Gastroesophageal sphincter (tissue), 4 donors: ENCODE measurements around the gene GRK5. TPM values are rescaled to one million over a fixed set of nuclear protein-coding genes. Genes with fewer than 3 reads are reported as not detected.

Experiments used
- ATAC-seq: fragments of 150-250 bp; one replicate; pipeline ENCODE4 v1.9.1; 2016; ENCODE audit warnings: mild to moderate bottlenecking, moderate library complexity
- H3K27ac ChIP-seq, 4 donors: fragments of 200-600 bp; sonication (generic) in 3 of 4; 1 replicate in 3 of 4; 2 replicates in 1 of 4; pipeline ENCODE4 v1.5.1; 2016 to 2019
- H3K27me3 ChIP-seq: fragments of 200-600 bp; sonication (generic); one replicate; pipeline ENCODE4 v1.5.1; 2019
- H3K36me3 ChIP-seq, 2 donors: fragments of 200-600 bp; sonication (generic); one replicate each; pipeline ENCODE4 v1.5.1; 2019; ENCODE audit warnings: control low read depth in 1 of 2
- H3K4me1 ChIP-seq, 3 donors: fragments of 200-600 bp; sonication (generic); 1 replicate in 2 of 3; 2 replicates in 1 of 3; pipeline ENCODE4 v1.5.1; 2016 to 2019; ENCODE audit warnings: control low read depth in 2 of 3
- H3K4me3 ChIP-seq, 2 donors: fragments of 200-600 bp; sonication (generic); one replicate each; pipeline ENCODE4 v1.5.1; 2019; ENCODE audit warnings: mild to moderate bottlenecking in 1 of 2, moderate library complexity in 1 of 2
- H3K9me3 ChIP-seq, 3 donors: fragments of 200-600 bp; sonication (generic); one replicate each; pipeline ENCODE4 v1.5.1; 2017 to 2019; ENCODE audit warnings: control low read depth in 2 of 3
- EP300 ChIP-seq: sonication (generic); formaldehyde crosslinking; IDR thresholded peaks from one replicate; pipeline ENCODE4 v1.6.1; 2017; ENCODE audit warnings: antibody characterized with exemption, mild to moderate bottlenecking
- POLR2A ChIP-seq, 2 donors: fragments of 450-650 bp; IDR thresholded peaks; one replicate each; pipeline ENCODE4 v1.6.1; 2017; ENCODE audit warnings: antibody characterized with exemption in 2 of 2, mild to moderate bottlenecking in 2 of 2, moderate library complexity in 1 of 2
- POLR2AphosphoS5 ChIP-seq: sonication (generic); formaldehyde crosslinking; IDR thresholded peaks from one replicate; pipeline ENCODE4 v1.6.1; 2017; ENCODE audit warnings: antibody characterized with exemption
- WGBS, 2 donors: methylation state at CpG; one replicate each; pipeline ENCODE4 v1.1.5; 2018; ENCODE audit warnings: low coverage in 1 of 2; 5-methylcytosine and 5-hydroxymethylcytosine counted together
- total RNA-seq, 4 donors: library from RNA; depleted of rRNA; stranded (reverse); fragments of >200 nt; gene quantifications; one replicate each; pipeline ENCODE4 v1.1.0, GENCODE V29; 2016
- TF ChIP-seq, protein P1 (sequence below), 4 experiments: fragments of 200-600 bp in 2 of 4; fragments of 450-650 bp in 2 of 4; sonication (generic) in 1 of 4; IDR thresholded peaks; one replicate each; pipeline ENCODE4 v1.5.1; 2017 to 2019; ENCODE audit warnings: antibody characterized with exemption in 4 of 4, mild to moderate bottlenecking in 2 of 4, moderate library complexity in 2 of 4

The GRK5 gene
- 10 to 100 TPM; 28.8 to 71.6 (median 47.7) TPM for total RNA-seq

DNA sequence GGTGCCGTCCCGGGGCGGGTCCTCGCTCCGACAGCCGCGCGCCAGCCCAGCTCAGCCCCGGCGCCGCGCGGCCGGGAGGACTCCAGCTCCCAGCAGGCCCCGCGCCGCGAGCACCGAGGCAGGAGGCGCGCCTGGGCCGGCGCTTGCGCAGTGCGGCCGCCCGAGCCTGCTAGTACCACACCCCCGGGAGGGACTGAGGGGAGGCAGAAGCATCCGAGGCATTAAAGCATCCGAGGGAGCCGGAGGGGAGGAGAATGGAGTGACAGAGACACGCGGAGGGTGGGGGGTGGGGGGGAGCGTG, at the start of gene GRK5:
GRK5 (plus strand) TSS at position 206 of the 301 bp plus-strand sequence. CDS start 347 bp downstream, outside the sequence.
- WGBS, 2 donors: no CpG with 5 or more reads among the region's 34 CpGs
- H3K36me3 ChIP-seq: no peaks in the 10 kb centered on the region
- no peak for TF ChIP-seq EP300
- peak; percentile 72 for TF ChIP-seq POLR2AphosphoS5
- peak; percentile 56 to 65 for TF ChIP-seq POLR2A (IDR thresholded peaks at IDR 0.05)
- TF ChIP-seq, protein P1, sequence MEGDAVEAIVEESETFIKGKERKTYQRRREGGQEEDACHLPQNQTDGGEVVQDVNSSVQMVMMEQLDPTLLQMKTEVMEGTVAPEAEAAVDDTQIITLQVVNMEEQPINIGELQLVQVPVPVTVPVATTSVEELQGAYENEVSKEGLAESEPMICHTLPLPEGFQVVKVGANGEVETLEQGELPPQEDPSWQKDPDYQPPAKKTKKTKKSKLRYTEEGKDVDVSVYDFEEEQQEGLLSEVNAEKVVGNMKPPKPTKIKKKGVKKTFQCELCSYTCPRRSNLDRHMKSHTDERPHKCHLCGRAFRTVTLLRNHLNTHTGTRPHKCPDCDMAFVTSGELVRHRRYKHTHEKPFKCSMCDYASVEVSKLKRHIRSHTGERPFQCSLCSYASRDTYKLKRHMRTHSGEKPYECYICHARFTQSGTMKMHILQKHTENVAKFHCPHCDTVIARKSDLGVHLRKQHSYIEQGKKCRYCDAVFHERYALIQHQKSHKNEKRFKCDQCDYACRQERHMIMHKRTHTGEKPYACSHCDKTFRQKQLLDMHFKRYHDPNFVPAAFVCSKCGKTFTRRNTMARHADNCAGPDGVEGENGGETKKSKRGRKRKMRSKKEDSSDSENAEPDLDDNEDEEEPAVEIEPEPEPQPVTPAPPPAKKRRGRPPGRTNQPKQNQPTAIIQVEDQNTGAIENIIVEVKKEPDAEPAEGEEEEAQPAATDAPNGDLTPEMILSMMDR (IDR thresholded peaks at IDR 0.05): no peak
- peaks cover 8 to 54% (median 22%) of the 10 kb centered on the region in 3 donors for H3K4me1 ChIP-seq
- peak within 1 kb of the TSS; percentile 55 to 80 for H3K4me3 ChIP-seq
- H3K27me3 ChIP-seq: no peaks in the 10 kb centered on the region
- peak within 1 kb of the TSS; percentile 83 to 100 (median 98) for H3K27ac ChIP-seq
- H3K9me3 ChIP-seq: no peaks in the 10 kb centered on the region
- peak; percentile 95 for ATAC-seq

DNA sequence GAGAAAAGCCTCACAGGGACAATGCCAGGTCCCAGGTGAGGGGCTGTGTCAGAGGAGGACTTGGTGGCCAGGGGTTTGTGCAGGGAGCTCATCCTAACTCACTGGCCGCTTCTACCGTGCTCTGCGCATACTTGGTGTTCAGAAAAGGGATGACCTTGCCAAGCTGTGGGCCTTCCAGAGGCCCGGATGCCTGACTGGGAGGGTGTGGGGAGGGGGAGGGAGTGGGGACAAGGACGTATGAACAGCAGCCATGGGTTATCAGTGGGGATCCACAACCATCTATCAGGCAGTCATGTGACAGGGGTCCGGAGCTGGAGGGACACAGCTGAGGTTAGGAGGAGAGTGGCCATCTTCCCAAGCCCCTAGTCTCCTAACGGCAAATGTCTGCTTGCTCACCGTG, 48.0 kb upstream of the GRK5 start:
- ATAC-seq: no peak
- WGBS, 2 donors: 72 to 73% methylated on average over 2 to 8 of the region's 8 CpGs
- Histone ChIP-seq H3K27ac (no peak overlapping the region), H3K9me3 (no peaks in the 10 kb centered on the region), H3K4me3 (no peak overlapping the region), H3K27me3 (no peaks in the 10 kb centered on the region), H3K4me1 (peaks cover 0 to 16% (median under 1%) of the 10 kb centered on the region in 3 donors), H3K36me3 (peaks cover 0 to 75% of the 10 kb centered on the region in 2 donors)
- no peak for TF ChIP-seq POLR2A (IDR thresholded peaks at IDR 0.05)
- TF ChIP-seq POLR2AphosphoS5: no peak
- no peak for TF ChIP-seq EP300

DNA sequence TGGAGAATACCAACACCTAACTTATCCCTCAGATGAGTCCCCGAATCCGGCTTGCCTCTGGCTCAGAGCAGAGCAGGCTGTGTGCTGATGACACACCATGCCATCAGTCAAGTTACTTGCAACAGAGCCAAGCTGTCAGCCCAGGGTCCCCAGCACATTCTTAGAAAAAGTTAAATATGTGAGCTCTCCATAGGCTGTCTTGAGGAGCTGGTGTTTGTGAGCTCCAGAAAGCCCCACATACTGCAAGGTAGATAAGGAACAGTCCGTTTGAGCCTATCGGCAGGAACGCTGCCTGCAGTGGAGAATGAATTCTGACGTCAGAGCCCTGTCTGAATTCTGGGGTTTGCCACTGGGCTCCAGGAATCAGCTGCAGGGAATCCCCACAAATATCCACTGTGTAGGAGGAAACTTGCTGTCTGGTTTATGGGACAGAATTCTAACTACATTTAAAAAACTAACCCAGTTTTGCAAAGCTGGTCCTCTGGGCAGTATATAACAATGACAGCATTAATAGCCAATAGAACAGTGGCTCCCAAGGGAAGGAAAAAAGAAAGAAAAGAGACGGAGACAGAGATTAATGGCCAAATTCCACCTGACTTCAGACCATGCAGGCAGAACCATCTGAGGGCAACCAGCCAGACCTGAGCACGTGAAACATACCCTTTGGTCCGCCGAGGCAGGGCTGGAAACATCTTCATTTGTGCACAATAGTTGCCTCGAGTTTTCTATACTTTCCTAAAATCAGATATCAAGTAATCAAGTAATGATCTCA, 45.5 kb upstream of the GRK5 start:
- Histone ChIP-seq H3K36me3 (peaks cover 0 to 50% of the 10 kb centered on the region in 2 donors), H3K4me1 (peaks cover 0 to 36% (median 10%) of the 10 kb centered on the region in 3 donors), H3K9me3 (no peaks in the 10 kb centered on the region), H3K27ac (peak overlapping the region in 3 of 4 donors; percentile 5 to 53 (median 16)), H3K27me3 (no peaks in the 10 kb centered on the region), H3K4me3 (no peak overlapping the region)
- TF ChIP-seq POLR2A (IDR thresholded peaks at IDR 0.05) (no peak), POLR2AphosphoS5 (no peak), EP300 (no peak)
- TF ChIP-seq, protein P1 (IDR thresholded peaks at IDR 0.05): peak in 3 of 4 experiments; percentile 32 to 53 (median 33)
- ATAC-seq: no peak
- WGBS, 2 donors: 48 to 57% methylated on average over 4 to 11 of the region's 11 CpGs

DNA sequence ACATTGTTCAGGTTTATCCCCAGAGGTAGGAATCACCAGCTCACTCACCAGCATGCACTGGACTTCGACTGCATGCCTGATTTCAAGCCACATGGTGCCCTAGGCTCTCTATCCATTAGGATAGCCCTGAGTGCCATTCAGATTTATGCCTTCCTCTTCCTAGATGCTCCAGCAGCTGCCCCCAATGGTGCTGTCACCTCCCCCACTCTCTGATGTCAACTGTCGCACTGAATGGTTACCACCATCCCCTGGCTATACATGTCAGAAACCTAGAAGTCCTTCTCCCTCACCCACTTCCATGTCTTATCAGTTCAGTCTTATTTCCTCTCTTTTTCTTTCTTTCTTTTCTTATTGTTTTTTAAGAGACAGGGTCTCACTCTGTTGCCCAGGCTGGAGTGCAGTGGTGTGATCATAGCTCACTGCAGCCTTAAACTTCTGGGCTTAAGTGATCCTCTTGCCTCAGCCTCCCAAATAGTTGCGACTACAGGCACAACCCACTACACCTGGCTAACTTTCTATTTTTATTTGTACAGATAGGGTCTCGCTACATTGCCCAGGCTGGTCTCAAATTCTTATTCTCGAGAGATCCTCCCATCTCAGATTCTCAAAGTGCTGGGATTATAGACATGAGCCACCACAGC, 44.8 kb upstream of the GRK5 start:
- no peak for ATAC-seq
- peak overlapping the region in 3 of 4 donors; percentile 5 to 53 (median 16) for H3K27ac ChIP-seq
- H3K36me3 ChIP-seq: peaks cover 0 to 49% of the 10 kb centered on the region in 2 donors
- TF ChIP-seq EP300 (no peak), POLR2AphosphoS5 (no peak), POLR2A (IDR thresholded peaks at IDR 0.05) (no peak)
- TF ChIP-seq, protein P1 (IDR thresholded peaks at IDR 0.05): no peak
- WGBS, 2 donors: 93% methylated on average over 4 to 5 of the region's 5 CpGs
- H3K9me3 ChIP-seq: no peaks in the 10 kb centered on the region
- no peaks in the 10 kb centered on the region for H3K27me3 ChIP-seq
- peaks cover 0 to 36% (median 10%) of the 10 kb centered on the region in 3 donors for H3K4me1 ChIP-seq
- no peak overlapping the region for H3K4me3 ChIP-seq

DNA sequence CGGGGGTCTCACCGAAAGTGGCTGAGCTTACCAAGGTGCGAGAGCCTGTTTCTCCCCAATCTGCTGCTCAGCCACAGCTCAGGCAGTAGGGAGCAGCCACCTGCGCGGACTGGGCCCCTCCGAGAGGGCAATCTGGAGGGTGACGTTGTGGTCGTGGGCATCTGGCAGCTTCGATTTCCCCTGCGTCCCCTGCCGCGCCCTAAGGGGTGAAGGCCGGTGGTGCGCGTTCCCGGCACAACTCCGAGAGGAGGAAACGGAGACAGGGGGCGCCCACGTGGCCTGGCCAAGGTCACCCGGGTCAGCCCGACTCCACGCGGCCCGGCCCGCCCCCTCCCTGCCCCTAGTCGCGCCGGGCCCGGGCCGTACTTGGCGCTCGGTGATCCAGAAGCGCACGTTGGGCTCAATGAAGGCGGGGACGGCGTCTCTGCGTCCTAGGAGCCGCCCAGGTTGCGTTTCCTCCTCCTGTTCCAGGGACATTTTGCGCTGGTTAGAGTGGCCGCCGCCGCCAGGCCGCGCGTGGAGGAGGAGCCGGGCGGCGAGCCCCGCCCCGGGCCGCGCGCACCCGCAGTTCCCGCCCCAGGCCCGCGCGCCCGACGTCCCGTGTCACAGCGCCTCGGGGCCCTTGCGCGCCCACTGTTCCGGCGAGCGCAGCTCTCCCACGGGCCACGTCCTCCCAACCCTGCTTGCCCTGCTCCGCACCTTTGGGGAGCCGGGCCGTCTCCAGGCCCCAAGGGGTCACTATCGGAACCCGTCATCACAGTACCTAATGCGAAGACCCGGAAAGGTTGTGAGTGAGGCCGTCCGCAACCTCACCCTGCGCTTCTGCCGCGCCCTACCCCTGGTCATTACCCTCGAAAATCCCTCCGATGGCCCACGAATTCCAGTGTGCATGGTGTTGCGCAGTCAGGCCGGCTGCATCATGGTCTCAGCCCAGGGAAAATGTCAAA, 41.9 kb upstream of the GRK5 start, which contains the start of gene SFXN4:
SFXN4 (minus strand) TSS at position 544 of the 947 bp plus-strand sequence; CDS start at position 477, 67 bp downstream.
- peak within 1 kb of the TSS; percentile 74 to 94 (median 88) for H3K27ac ChIP-seq
- peak within 1 kb of the TSS; percentile 45 to 74 for H3K4me3 ChIP-seq
- H3K4me1 ChIP-seq: peaks cover 0 to 36% (median 10%) of the 10 kb centered on the region in 3 donors
- TF ChIP-seq EP300: no peak
- TF ChIP-seq POLR2A (IDR thresholded peaks at IDR 0.05): peak; percentile 78 to 80
- TF ChIP-seq, protein P1 (IDR thresholded peaks at IDR 0.05): peak in 2 of 4 experiments; percentile 9 to 30
- peak; percentile 86 for TF ChIP-seq POLR2AphosphoS5
- ATAC-seq: peak; percentile 97
- no peaks in the 10 kb centered on the region for H3K27me3 ChIP-seq
- 0% methylated on average over 2 of the region's 90 CpGs; no CpG with 5 or more reads in 1 of the 2 donors for WGBS, 2 donors
- no peaks in the 10 kb centered on the region for H3K9me3 ChIP-seq
- peaks cover 0 to 49% of the 10 kb centered on the region in 2 donors for H3K36me3 ChIP-seq
